HEK293 (cell line): Measurements from ENCODE around the gene CAP2.
A peak's percentile ranks its signal among the peaks of the same experiment; 100 is the strongest.

Source experiments
- CTCF ChIP-seq: fragments of 450-650 bp; formaldehyde crosslinking; IDR thresholded peaks from 2 replicates; pipeline ENCODE4 v1.5.1; 2016; ENCODE audit warnings: missing biosample characterization, missing genetic modification characterization
- KLF16 ChIP-seq: fragments of 450-650 bp; formaldehyde crosslinking; IDR thresholded peaks from 2 replicates; pipeline ENCODE4 v1.5.1; 2017; ENCODE audit warnings: missing biosample characterization, missing genetic modification characterization
- MYNN ChIP-seq: fragments of 450-650 bp; formaldehyde crosslinking; IDR thresholded peaks from 2 replicates; pipeline ENCODE4 v1.5.1; 2016; ENCODE audit warnings: missing biosample characterization, missing genetic modification characterization, borderline replicate concordance
- PBX3 ChIP-seq: sonication (generic); formaldehyde crosslinking; IDR thresholded peaks from 2 replicates; pipeline ENCODE4 v1.8.1; 2022; ENCODE audit warnings: mild to moderate bottlenecking, moderate library complexity, missing genetic modification reagents
- PRDM2 ChIP-seq: fragments of 450-650 bp; formaldehyde crosslinking; IDR thresholded peaks from 2 replicates; pipeline ENCODE4 v1.5.1; 2016; ENCODE audit warnings: missing biosample characterization, missing genetic modification characterization, borderline replicate concordance
- SETDB1 ChIP-seq: IDR thresholded peaks from one replicate; pipeline ENCODE4 v1.6.1; 2017; ENCODE audit warnings: mild to moderate bottlenecking, low read length, moderate library complexity, mixed read lengths; ENCODE audit not compliant: insufficient read length
- TSHZ1 ChIP-seq: fragments of 450-650 bp; formaldehyde crosslinking; IDR thresholded peaks from 2 replicates; pipeline ENCODE4 v1.5.1; 2016; ENCODE audit warnings: missing biosample characterization, missing genetic modification characterization, borderline replicate concordance
- ZBTB17 ChIP-seq: fragments of 450-650 bp; formaldehyde crosslinking; IDR thresholded peaks from 2 replicates; pipeline ENCODE4 v1.5.1; 2016; ENCODE audit warnings: missing biosample characterization, missing genetic modification characterization
- ZNF114 ChIP-seq: fragments of 450-650 bp; formaldehyde crosslinking; IDR thresholded peaks from 2 replicates; pipeline ENCODE4 v1.5.0; 2017; ENCODE audit warnings: missing biosample characterization, missing genetic modification characterization
- ZNF266 ChIP-seq: fragments of 450-650 bp; formaldehyde crosslinking; IDR thresholded peaks from 2 replicates; pipeline ENCODE4 v1.5.1; 2016; ENCODE audit warnings: missing biosample characterization, missing genetic modification characterization, low read depth
- ZNF341 ChIP-seq: fragments of 450-650 bp; formaldehyde crosslinking; IDR thresholded peaks from 2 replicates; pipeline ENCODE4; 2016; ENCODE audit warnings: low read depth, missing biosample characterization, missing genetic modification characterization
- ZNF48 ChIP-seq: fragments of 450-650 bp; formaldehyde crosslinking; IDR thresholded peaks from 2 replicates; pipeline ENCODE4 v1.5.1; 2016; ENCODE audit warnings: missing biosample characterization, missing genetic modification characterization
- ZNF501 ChIP-seq: fragments of 450-650 bp; formaldehyde crosslinking; IDR thresholded peaks from 2 replicates; pipeline ENCODE4 v1.5.1; 2016; ENCODE audit warnings: missing biosample characterization, missing genetic modification characterization
- ZNF549 ChIP-seq: fragments of 450-650 bp; IDR thresholded peaks from 2 replicates; pipeline ENCODE4 v1.5.1; 2018; ENCODE audit warnings: missing biosample characterization, missing genetic modification characterization, mild to moderate bottlenecking, inconsistent platforms, moderate library complexity
- ZNF560 ChIP-seq: fragments of 450-650 bp; formaldehyde crosslinking; IDR thresholded peaks from 2 replicates; pipeline ENCODE4 v1.5.1; 2017; ENCODE audit warnings: missing biosample characterization, missing genetic modification characterization, borderline replicate concordance
- ZNF645 ChIP-seq: fragments of 450-650 bp; formaldehyde crosslinking; IDR thresholded peaks from 2 replicates; pipeline ENCODE4; 2016; ENCODE audit warnings: missing biosample characterization, missing genetic modification characterization
- ZNF660 ChIP-seq: fragments of 450-650 bp; IDR thresholded peaks from 2 replicates; pipeline ENCODE4 v1.5.1; 2018; ENCODE audit warnings: missing biosample characterization, mild to moderate bottlenecking, missing genetic modification characterization
- ZNF843 ChIP-seq: fragments of 450-650 bp; formaldehyde crosslinking; IDR thresholded peaks from 2 replicates; pipeline ENCODE4 v1.5.1; 2016; ENCODE audit warnings: missing biosample characterization, missing genetic modification characterization
- TF ChIP-seq, protein P1 (sequence below): fragments of 450-650 bp; formaldehyde crosslinking; IDR thresholded peaks from 2 replicates; pipeline ENCODE4 v1.5.1; 2016; ENCODE audit warnings: missing biosample characterization, missing genetic modification characterization
- TF ChIP-seq, protein P2 (sequence below): fragments of 450-650 bp; formaldehyde crosslinking; IDR thresholded peaks from 2 replicates; pipeline ENCODE4 v1.5.1; 2017; ENCODE audit warnings: missing biosample characterization, missing genetic modification characterization
- TF ChIP-seq, protein P3 (sequence below): fragments of 450-650 bp; formaldehyde crosslinking; IDR thresholded peaks from 2 replicates; pipeline ENCODE4 v1.5.1; 2016; ENCODE audit warnings: missing biosample characterization, missing genetic modification characterization, low read depth

The CAP2 gene

DNA sequence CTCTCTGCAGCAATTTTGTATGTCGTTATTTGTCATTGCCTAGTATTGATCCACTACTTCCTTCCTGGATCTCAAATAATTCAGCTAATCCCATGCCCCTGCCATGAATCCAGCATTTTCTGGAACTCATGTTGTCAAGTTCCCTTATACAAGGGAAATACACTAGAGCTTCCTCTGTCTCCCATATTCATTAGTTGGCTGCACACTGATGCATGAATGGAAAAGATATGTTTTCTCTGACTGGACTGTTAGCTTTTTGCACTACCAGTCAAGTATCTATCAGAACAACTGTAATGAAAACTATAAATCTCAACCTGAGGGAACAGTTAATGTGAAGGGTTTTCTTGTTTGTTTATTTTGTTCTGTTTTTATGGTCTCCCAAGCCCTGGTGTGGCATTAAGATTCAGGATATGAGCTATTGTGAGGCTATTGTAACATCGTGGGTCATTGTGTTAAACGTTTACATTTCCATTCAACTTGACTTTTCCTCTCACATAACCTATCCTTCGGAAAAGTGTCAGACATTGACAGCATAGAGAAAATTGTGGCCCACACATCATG, 104.2 kb downstream of the CAP2 start (continued):
- TF ChIP-seq PRDM2 (tag by site-specific recombination) (no peak), ZNF341 (no peak), SETDB1 (no peak), ZNF266 (tag by site-specific recombination) (no peak), ZNF560 (no peak), ZNF843 (tag by site-specific recombination) (peak; percentile 76), ZBTB17 (tag by site-specific recombination) (no peak), ZNF114 (no peak), KLF16 (tag by site-specific recombination) (no peak), ZNF645 (tag by site-specific recombination) (no peak), ZNF48 (no peak), ZNF660 (no peak), MYNN (tag by site-specific recombination) (no peak), CTCF (tag by site-specific recombination) (no peak), PBX3 (CRISPR knock-in tag) (no peak), ZNF549 (tag by site-specific recombination) (no peak), ZNF501 (no peak), TSHZ1 (no peak)
- TF ChIP-seq, protein P1, sequence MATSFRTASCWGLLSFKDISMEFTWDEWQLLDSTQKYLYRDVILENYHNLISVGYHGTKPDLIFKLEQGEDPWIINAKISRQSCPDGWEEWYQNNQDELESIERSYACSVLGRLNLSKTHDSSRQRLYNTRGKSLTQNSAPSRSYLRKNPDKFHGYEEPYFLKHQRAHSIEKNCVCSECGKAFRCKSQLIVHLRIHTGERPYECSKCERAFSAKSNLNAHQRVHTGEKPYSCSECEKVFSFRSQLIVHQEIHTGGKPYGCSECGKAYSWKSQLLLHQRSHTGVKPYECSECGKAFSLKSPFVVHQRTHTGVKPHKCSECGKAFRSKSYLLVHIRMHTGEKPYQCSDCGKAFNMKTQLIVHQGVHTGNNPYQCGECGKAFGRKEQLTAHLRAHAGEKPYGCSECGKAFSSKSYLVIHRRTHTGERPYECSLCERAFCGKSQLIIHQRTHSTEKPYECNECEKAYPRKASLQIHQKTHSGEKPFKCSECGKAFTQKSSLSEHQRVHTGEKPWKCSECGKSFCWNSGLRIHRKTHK (tag by site-specific recombination): no peak
- TF ChIP-seq, protein P2, sequence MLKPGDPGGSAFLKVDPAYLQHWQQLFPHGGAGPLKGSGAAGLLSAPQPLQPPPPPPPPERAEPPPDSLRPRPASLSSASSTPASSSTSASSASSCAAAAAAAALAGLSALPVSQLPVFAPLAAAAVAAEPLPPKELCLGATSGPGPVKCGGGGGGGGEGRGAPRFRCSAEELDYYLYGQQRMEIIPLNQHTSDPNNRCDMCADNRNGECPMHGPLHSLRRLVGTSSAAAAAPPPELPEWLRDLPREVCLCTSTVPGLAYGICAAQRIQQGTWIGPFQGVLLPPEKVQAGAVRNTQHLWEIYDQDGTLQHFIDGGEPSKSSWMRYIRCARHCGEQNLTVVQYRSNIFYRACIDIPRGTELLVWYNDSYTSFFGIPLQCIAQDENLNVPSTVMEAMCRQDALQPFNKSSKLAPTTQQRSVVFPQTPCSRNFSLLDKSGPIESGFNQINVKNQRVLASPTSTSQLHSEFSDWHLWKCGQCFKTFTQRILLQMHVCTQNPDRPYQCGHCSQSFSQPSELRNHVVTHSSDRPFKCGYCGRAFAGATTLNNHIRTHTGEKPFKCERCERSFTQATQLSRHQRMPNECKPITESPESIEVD (tag by site-specific recombination): peak; percentile 82
- TF ChIP-seq, protein P3, sequence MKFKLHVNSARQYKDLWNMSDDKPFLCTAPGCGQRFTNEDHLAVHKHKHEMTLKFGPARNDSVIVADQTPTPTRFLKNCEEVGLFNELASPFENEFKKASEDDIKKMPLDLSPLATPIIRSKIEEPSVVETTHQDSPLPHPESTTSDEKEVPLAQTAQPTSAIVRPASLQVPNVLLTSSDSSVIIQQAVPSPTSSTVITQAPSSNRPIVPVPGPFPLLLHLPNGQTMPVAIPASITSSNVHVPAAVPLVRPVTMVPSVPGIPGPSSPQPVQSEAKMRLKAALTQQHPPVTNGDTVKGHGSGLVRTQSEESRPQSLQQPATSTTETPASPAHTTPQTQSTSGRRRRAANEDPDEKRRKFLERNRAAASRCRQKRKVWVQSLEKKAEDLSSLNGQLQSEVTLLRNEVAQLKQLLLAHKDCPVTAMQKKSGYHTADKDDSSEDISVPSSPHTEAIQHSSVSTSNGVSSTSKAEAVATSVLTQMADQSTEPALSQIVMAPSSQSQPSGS (tag by site-specific recombination): no peak
